Panc1 (cell line): ENCODE measurements around the gene FOXJ2.

Source experiments
- POLR2AphosphoS5 ChIP-seq: IDR thresholded peaks from 2 replicates; pipeline ENCODE4 v1.6.1; 2012; ENCODE audit warnings: mild to moderate bottlenecking, low read depth, low read length, moderate library complexity
- SIN3A ChIP-seq: IDR thresholded peaks from 2 replicates; pipeline ENCODE4 v1.6.1; 2012; ENCODE audit warnings: low read depth, mild to moderate bottlenecking, low read length, moderate library complexity, borderline replicate concordance; ENCODE audit not compliant: insufficient read depth
- TCF7L2 ChIP-seq: IDR thresholded peaks from 2 replicates; pipeline ENCODE4 v1.6.1; 2011; ENCODE audit warnings: mild to moderate bottlenecking, low read depth, low read length, inconsistent platforms
- TF ChIP-seq, protein P1 (sequence below): fragments of 450-650 bp; IDR thresholded peaks from 2 replicates; pipeline ENCODE4 v1.5.1; 2017; ENCODE audit warnings: mild to moderate bottlenecking
- TF ChIP-seq, protein P2 (sequence below), 2 experiments: IDR thresholded peaks; 2 replicates each; pipeline ENCODE4 v1.6.1; 2011 to 2012; ENCODE audit warnings: low read depth in 2 of 2, control low read depth in 1 of 2, low read length in 1 of 2, mild to moderate bottlenecking in 1 of 2, moderate library complexity in 1 of 2; ENCODE audit not compliant: insufficient read depth in 1 of 2

DNA sequence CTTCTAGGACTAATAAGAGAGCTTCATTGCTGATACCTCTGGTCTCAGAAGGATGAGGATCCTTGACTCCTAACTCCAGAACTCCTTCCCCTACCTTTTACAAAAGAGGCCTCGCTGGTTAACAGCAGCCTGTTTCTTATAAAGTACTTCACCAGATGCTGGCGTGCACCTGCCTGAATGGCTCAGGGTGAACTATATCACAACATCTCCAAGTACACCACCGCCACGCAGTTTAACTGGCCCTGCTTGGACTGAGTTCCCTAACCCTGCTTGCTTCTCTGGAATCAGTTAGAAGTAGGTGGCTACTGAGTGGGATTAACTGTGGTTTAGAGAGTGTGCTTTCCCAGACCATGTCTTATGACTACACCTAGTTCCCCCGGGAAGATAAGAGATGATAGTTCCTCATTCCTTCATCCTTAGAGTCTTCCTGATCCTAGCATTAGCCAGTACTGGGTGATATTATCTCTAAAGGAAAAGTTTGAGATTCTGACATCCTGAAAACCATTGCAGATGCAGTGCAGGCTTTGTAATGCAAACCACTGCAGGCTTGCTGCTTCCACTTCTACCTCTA is 3.0 kb downstream of the FOXJ2 start:
- TF ChIP-seq, protein P1, sequence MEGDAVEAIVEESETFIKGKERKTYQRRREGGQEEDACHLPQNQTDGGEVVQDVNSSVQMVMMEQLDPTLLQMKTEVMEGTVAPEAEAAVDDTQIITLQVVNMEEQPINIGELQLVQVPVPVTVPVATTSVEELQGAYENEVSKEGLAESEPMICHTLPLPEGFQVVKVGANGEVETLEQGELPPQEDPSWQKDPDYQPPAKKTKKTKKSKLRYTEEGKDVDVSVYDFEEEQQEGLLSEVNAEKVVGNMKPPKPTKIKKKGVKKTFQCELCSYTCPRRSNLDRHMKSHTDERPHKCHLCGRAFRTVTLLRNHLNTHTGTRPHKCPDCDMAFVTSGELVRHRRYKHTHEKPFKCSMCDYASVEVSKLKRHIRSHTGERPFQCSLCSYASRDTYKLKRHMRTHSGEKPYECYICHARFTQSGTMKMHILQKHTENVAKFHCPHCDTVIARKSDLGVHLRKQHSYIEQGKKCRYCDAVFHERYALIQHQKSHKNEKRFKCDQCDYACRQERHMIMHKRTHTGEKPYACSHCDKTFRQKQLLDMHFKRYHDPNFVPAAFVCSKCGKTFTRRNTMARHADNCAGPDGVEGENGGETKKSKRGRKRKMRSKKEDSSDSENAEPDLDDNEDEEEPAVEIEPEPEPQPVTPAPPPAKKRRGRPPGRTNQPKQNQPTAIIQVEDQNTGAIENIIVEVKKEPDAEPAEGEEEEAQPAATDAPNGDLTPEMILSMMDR = no peak
- TF ChIP-seq TCF7L2 = no peak
- no peak for TF ChIP-seq POLR2AphosphoS5
- TF ChIP-seq, protein P2, sequence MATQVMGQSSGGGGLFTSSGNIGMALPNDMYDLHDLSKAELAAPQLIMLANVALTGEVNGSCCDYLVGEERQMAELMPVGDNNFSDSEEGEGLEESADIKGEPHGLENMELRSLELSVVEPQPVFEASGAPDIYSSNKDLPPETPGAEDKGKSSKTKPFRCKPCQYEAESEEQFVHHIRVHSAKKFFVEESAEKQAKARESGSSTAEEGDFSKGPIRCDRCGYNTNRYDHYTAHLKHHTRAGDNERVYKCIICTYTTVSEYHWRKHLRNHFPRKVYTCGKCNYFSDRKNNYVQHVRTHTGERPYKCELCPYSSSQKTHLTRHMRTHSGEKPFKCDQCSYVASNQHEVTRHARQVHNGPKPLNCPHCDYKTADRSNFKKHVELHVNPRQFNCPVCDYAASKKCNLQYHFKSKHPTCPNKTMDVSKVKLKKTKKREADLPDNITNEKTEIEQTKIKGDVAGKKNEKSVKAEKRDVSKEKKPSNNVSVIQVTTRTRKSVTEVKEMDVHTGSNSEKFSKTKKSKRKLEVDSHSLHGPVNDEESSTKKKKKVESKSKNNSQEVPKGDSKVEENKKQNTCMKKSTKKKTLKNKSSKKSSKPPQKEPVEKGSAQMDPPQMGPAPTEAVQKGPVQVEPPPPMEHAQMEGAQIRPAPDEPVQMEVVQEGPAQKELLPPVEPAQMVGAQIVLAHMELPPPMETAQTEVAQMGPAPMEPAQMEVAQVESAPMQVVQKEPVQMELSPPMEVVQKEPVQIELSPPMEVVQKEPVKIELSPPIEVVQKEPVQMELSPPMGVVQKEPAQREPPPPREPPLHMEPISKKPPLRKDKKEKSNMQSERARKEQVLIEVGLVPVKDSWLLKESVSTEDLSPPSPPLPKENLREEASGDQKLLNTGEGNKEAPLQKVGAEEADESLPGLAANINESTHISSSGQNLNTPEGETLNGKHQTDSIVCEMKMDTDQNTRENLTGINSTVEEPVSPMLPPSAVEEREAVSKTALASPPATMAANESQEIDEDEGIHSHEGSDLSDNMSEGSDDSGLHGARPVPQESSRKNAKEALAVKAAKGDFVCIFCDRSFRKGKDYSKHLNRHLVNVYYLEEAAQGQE (IDR thresholded peaks at IDR 0.05; ENCODE audit: insufficient read depth in 1 of 2, low read depth in 2 of 2, low read length in 1 of 2) = no peak
- no peak for TF ChIP-seq SIN3A
